Brain microvascular endothelial cell (primary cell): ENCODE data around the gene FRAS1.
"Not testable (repeated sequence)": the region's sequence is repeated elsewhere in the genome, so short reads cannot be mapped to it uniquely, and the experiment has no call there.

Experiments
- DNase-seq: peaks from one replicate; pipeline ENCODE4 v3.0.0-alpha.2; 2020
- H3K27ac ChIP-seq: fragments of 250-450 bp; sonication (Bioruptor Pico); 2 replicates; pipeline ENCODE4 v1.5.1; 2020; ENCODE audit warnings: mild to moderate bottlenecking, moderate library complexity
- H3K27me3 ChIP-seq: fragments of 250-450 bp; sonication (Bioruptor Pico); replicated peaks from 2 replicates; pipeline ENCODE4 v1.5.1; 2020; ENCODE audit warnings: mild to moderate bottlenecking
- H3K36me3 ChIP-seq: fragments of 250-450 bp; sonication (Bioruptor Pico); replicated peaks from 2 replicates; pipeline ENCODE4 v1.5.1; 2020; ENCODE audit warnings: mild to moderate bottlenecking
- H3K4me3 ChIP-seq: 2 replicates; pipeline ENCODE4 v1.5.1; 2011; ENCODE audit warnings: low read depth, mild to moderate bottlenecking, control low read depth, low read length, moderate library complexity
- CTCF ChIP-seq: IDR thresholded peaks from 2 replicates; pipeline ENCODE4 v1.5.1; 2011; ENCODE audit warnings: low read depth, mild to moderate bottlenecking, moderate library complexity, low read length, control low read depth, inconsistent platforms; ENCODE audit errors: missing control alignments
- in situ Hi-C: cut with HindIII; loops from 2 replicates; pipeline ENCODE4 v1.10.0; 2017; ENCODE audit warnings: low sequenced_read_pairs, low pct_ligation_motif_present

Gene FRAS1

DNA sequence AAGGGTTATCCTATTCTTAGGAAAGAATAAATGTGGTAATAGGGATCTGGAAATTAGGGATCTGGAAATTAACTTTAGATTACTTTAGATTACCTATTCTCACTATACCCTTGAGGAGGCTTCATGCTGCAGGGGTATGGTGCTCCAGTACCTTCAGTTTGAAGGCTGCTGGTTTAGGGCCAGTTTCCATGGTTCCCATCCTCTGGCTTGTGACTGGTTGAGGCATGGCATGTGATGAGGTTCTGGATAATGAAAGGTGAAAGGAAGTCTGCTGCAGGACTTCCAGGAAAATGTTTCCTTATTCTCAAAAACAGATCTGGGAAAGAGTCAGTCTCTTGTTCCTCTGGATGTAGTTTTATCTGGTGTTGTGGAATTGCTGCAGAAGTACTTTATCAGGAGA lies 25.9 kb downstream of the FRAS1 start:
- no peaks in the 10 kb centered on the region for H3K27me3 ChIP-seq
- H3K27ac ChIP-seq: no peak overlapping the region
- H3K36me3 ChIP-seq: no peaks in the 10 kb centered on the region
- TF ChIP-seq CTCF: no peak
- in situ Hi-C loops: no loop called here
- H3K4me3 ChIP-seq: no peak overlapping the region
- no peak for DNase-seq

DNA sequence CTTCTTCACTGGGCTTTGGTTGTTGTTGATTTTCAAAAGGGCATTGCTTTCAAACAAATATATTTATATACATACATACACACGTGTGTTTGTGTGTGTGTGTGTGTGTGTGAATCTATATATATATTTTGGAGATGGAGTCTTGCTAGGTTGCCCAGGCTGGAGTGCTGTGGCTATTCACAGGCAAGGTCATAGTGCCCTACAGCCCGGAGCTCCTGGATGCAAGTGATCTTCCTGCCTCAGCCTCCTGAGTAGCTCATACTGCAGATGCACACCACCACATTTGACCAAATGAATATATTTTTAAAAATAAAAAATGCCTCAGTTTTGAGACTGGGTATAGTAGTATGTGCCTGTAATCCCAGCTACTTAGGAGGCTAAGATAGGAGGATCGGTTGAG lies 34.4 kb downstream of the FRAS1 start:
- TF ChIP-seq CTCF: no peak
- DNase-seq: no peak
- H3K36me3 ChIP-seq: no peaks in the 10 kb centered on the region
- in situ Hi-C loops: no loop called here
- H3K27ac ChIP-seq: no peak overlapping the region
- no peak overlapping the region for H3K4me3 ChIP-seq
- no peaks in the 10 kb centered on the region for H3K27me3 ChIP-seq

DNA sequence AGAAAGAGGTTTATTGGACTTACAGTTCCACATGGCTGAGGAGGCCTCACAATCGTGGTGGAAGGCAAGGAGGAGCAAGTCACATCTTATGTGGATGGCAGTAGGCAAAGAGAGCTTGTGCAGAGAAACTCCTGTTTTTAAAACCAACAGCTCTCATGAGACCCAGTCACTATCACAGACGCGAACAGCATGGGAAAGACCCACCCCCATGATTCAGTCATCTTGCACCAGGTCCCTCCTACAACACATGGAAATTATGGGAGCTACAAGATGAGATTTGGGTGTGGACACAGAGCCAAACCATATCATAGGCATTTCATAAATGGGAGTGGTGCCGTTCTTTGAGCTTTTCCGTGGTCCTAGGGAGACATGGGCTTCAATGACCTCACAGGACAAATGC lies 35.2 kb downstream of the FRAS1 start:
- in situ Hi-C loops, H3K4me3 ChIP-seq, DNase-seq, H3K27ac ChIP-seq, H3K36me3 ChIP-seq, H3K27me3 ChIP-seq: not testable (repeated sequence)

- DNase-seq: no peak
- Histone ChIP-seq H3K27ac (no peak overlapping the region), H3K27me3 (no peaks in the 10 kb centered on the region), H3K36me3 (no peaks in the 10 kb centered on the region), H3K4me3 (no peak overlapping the region)
- no peak for TF ChIP-seq CTCF
- in situ Hi-C loops: no loop called here
Observed at GRCh38 chr4:78092850-78093249, 35.7 kb downstream of the FRAS1 start.

- Histone ChIP-seq H3K36me3 (no peaks in the 10 kb centered on the region), H3K4me3 (no peak overlapping the region), H3K27ac (no peak overlapping the region), H3K27me3 (no peaks in the 10 kb centered on the region)
- TF ChIP-seq CTCF: no peak
- no peak for DNase-seq
- in situ Hi-C loops: no loop called here
Observed at GRCh38 chr4:78095081-78095480, 38.0 kb downstream of the FRAS1 start.

DNA sequence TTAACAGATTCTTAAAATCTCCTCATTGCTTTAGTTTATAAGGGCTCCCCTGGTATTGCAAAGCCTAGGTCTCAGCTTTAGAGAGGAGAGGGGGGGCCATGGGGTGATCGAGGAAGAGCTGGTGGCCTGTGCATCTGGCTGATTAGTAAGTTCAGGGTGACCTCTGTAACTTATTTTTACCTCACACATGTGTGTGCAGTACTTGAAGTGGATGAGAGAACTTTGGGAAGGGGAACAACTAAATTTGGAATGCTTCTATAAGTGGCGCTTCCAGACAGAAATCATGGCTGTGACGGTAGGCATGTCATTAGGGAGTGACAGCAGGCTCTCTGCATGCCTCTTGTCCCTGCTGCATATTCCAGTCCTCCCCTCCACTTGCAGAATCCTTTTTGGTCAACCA lies 41.9 kb downstream of the FRAS1 start:
- Histone ChIP-seq H3K27me3 (no peaks in the 10 kb centered on the region), H3K36me3 (no peaks in the 10 kb centered on the region), H3K4me3 (no peak overlapping the region), H3K27ac (no peak overlapping the region)
- DNase-seq: no peak
- in situ Hi-C loops: no loop called here
- TF ChIP-seq CTCF: no peak
